H7 (cell line): Measurements from ENCODE around the gene MUC5B. TPM values are rescaled to one million over a fixed set of nuclear protein-coding genes. Genes with fewer than 3 reads are reported as not detected.
"Not testable (repeated sequence)": the region's sequence is repeated elsewhere in the genome, so short reads cannot be mapped to it uniquely, and the experiment has no call there.

Source experiments
- DNase-seq: peaks from one replicate; pipeline ENCODE4 v3.0.0; 2012
- H3K27me3 ChIP-seq: 2 replicates; pipeline ENCODE4 v1.6.0; 2011; ENCODE audit warnings: mild to moderate bottlenecking, low read length; ENCODE audit not compliant: control insufficient read depth, insufficient read depth
- H3K36me3 ChIP-seq: replicated peaks from 2 replicates; pipeline ENCODE4 v1.5.1; 2011; ENCODE audit warnings: low read length; ENCODE audit not compliant: control insufficient read depth, insufficient read depth
- H3K4me3 ChIP-seq: 2 replicates; pipeline ENCODE4 v1.5.1; 2011; ENCODE audit warnings: low read depth, mild to moderate bottlenecking, control low read depth, low read length, moderate library complexity; ENCODE audit not compliant: insufficient read depth
- total RNA-seq: library from RNA; depleted of rRNA; stranded (reverse); fragments of >200 nt; shearing (Covaris generic); gene quantifications from 2 replicates; pipeline ENCODE4 v1.2.3, GENCODE V29; 2014

Gene MUC5B
- total RNA-seq, 1 experiment from 2014 or later: under 0.01 TPM

DNA sequence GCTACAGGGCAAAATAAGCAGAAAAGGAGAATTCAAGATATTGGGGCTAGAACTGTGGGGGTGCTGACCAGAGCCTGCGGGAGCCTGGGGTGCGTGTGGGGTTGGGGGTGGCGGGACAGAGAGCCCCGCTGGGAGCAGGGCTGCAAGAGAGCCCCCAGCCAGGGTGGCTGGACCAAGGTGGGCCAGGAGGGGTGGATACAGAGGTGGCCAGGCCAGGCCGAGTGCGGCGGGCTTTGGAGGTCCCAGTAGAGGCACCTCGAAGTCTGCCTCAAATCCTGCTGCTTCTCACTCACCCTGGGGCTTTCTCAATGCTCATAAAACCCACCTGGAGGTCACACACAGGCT lies 16.9 kb upstream of the MUC5B start:
- Histone ChIP-seq H3K27me3 (no peaks in the 10 kb centered on the region), H3K36me3 (no peaks in the 10 kb centered on the region), H3K4me3 (no peak overlapping the region)
- DNase-seq: peak; percentile 39

DNA sequence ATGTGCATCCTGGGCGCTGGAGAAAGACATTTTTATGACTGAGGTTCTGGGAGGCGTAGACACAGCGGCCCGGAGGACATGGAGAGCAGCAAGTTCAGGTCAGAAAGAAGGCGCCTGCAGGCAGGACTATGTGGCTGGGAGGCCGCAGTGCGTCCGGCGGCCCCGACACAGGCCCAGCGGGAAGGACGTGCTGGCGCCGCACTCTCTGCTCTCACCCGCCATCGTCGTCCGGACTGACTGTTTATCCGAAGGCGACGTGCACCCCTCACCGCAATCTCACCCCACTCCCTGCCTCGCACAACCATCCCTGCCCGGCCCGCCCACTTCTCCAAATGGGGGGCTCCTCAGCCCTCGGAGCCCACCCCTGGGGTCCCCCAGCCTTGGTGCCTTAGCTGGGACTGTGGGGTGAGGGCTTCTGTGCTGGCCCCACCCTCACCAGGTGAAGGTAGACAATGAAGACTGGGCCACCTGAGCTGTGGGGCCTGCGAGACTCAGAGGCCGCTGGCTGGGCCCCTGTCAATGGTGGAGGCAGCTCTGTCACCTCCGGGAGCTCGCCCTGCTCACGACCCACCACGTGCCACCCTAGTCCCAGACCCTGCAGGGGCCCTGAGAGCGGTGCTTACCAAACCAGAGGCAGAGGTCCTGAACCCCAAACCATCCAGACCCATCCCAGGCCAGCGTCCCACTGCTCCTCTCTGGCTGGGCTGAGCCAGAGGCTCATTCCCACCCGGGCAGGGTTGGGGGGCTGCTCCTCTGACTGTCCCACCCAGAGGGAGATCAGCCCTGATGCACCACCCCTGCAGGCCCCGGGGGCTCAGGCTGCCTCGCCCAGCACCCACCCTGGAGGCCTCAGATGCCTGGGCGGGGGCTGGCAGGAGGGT lies 16.2 kb upstream of the MUC5B start:
- peak; percentile 34 for DNase-seq

DNA sequence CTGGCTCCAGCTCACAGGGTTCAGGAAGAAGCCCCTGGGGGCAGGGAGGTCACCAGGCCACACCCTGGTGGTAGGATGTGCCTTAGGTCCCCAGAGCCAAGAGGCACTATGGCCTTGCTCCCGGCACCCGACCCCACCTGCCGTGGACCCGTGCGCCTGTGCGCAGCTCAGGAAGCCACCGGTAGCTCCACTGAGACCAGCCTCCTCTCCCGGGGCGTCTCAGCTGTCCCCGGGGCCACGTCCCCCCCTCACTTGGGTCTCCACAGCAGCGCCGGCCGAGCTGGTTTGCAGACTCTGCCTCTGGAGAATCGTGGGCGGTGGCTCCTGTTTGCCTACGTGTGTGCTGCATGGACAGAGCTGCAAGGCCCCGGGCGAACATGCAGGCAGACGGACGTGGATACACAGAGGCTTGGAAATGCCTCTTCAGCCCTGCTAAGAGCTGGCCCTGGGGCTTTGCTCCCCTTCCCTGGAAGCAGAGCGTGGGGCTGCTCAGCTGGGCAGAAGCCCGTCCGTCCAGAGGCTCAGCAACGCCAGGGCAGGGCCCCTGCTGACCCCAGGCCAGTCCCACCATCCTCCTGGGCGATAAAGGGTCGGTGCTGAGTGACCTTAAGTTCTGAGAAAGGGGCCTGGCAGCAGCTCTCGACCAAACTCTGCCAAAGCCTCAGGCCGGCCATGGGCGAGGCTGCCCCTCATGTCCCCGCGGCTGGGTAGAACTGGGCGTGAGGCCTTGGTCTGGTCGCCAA lies 15.3 kb upstream of the MUC5B start:
- Histone ChIP-seq H3K27me3 (no peaks in the 10 kb centered on the region), H3K4me3 (no peak overlapping the region), H3K36me3 (no peaks in the 10 kb centered on the region)
- DNase-seq: peak; percentile 41

More for the DNA sequence above, 16.2 kb upstream of the MUC5B start:
- H3K4me3 ChIP-seq: no peak overlapping the region
- H3K27me3 ChIP-seq: no peaks in the 10 kb centered on the region
- H3K36me3 ChIP-seq: no peaks in the 10 kb centered on the region

DNA sequence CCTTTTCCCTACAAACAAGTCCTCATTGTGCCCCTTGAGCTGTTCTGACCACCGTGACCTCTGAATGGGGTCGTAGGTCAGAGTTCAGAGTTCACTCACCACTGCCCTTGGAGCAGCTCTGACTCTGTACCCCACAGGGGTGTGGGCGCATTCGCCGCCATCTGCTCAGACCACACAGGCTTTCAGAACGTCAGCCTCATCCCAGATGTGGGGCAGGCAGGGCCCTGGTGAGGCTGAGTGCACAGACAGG lies 14.8 kb upstream of the MUC5B start:
- Histone ChIP-seq H3K4me3 (no peak overlapping the region), H3K27me3 (no peaks in the 10 kb centered on the region), H3K36me3 (no peaks in the 10 kb centered on the region)
- DNase-seq: no peak

DNA sequence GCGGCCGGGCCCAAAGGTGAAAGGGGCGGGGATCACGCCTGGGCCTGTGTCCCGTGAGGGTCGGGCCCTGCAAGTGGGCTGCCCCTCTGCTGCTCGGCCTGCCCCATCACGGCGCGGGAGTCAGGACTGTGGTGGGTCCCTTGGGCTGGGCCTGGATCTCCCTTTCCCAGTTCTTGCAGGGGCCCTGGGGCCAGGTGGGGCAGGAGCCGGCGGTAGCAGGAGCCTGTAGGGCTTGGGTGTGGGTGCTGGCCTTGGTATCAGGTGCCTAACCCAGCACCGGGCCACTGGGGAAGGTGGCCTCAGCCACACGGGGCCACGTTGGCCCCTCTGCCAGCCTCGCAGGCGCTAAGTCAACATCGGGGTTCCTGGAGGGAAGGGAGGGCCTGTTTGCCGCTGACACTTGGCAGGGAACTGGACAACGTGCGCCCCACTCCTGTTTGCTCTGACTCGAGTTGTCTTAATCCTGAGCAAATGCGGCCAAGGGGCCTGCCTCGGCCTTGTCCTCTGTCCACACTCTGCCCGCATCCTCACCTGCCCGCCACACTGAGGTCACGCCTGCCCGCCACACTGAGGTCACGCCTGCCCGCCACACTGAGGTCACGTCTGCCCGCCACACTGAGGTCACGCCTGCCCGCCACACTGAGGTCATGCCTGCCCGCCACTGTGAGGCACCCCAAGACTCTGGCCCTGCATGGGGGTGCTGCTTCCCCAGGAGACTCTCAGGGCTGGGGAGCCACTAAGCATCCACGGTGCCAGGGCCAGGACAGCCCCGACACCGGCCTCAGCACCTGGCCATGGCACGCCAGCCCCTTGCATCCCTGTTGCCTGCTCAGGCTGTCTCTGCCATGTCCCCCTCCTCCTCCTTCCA lies 14.2 kb upstream of the MUC5B start:
- DNase-seq: peak; percentile 41
- Histone ChIP-seq H3K4me3 (no peak overlapping the region), H3K27me3 (no peaks in the 10 kb centered on the region), H3K36me3 (no peaks in the 10 kb centered on the region)

DNA sequence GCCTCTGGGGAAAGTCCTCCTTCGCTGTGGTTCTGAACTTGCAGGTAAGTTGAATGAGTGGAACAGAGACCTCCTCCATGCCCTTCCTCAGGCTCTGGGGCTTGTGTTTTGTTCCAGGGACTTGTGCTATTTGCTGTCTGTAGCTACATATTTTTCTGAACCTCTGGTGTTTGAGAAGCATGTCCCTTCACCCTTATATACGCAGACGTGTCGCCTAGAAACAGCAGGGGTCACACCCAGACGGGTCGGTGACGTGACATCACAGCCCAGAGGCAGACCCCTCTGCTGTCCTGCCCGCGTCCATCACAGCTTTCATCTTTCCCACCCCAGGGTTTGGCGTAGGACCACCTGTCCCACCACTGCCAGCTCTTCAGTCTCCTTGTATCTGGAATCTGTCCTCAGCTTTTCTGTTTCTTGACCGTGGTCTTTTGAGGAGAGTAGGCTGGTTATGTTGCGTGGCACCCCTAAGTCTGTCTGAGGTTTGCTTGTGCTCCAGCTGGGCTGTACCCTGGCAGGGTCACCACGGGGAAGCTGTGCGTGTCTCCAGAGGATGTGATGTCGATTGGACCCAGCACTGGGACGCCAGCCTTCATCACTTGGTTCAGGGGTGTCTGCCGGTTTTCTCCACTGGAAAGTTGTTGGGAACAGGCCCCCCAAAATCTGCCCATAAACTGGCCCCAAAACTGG lies 13.4 kb upstream of the MUC5B start:
- H3K36me3 ChIP-seq: no peaks in the 10 kb centered on the region
- no peak for DNase-seq
- H3K4me3 ChIP-seq: no peak overlapping the region
- no peaks in the 10 kb centered on the region for H3K27me3 ChIP-seq

DNA sequence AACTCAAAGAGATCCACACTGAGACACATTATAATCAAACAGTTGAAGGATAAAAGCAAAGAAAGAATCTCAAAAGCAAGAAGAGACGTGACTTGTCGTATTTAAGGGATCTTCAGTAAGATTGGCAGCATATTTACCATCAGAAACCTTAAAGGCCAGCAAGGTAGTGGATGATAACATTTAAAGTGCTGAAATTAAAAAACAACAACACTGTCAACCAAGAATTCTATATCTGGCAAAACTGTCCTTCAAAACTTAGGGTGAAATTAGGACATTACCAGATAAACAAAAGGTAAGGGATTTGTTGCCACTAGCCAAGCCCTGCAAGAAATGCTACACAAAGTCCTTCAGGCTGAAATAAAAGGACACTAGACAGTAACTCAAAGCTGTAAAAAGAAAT lies 11.0 kb upstream of the MUC5B start:
- H3K36me3 ChIP-seq: no peaks in the 10 kb centered on the region
- no peaks in the 10 kb centered on the region for H3K27me3 ChIP-seq
- no peak overlapping the region for H3K4me3 ChIP-seq
- no peak for DNase-seq

DNA sequence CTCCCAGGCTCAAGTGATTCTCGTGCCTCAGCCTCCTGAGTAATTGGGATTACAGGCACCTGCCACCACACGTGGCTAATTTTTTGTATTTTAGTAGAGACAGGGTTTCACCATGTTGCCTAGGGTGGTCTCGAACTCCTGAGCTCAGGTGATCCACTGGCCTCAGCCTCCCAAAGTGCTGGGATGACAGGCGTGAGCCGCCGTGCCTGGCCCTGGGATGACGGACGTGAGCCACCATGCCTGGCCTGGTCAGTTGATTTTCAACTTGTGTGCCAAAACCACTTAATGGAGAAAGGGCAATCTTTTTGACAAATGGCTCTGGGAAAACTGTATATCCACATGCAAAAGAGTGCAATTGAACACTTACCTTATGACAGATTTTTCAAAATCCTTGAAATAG lies 7.0 kb upstream of the MUC5B start:
- not testable (repeated sequence) for H3K27me3 ChIP-seq, H3K36me3 ChIP-seq, H3K4me3 ChIP-seq, DNase-seq

DNA sequence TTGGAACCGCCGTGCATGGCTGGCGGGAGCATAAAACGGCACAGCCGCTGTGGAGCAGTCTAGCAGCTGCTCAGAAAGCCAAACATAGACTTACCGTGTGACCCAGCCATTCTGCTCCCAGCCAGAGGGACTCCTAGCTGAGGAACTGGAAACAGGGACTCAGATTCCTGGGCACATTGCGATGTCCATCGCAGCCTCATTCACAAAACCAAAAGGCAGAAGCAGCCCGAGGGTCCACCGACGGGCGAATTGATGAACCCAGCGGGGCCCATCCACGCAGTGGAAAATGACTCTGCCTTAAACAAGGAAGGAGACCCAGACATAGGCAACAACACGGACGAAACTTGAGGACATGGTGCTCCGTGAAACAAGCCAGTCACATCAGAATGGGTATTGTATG lies 5.7 kb upstream of the MUC5B start:
- H3K27me3 ChIP-seq: no peaks in the 10 kb centered on the region
- DNase-seq: peak; percentile 19
- H3K36me3 ChIP-seq: no peaks in the 10 kb centered on the region
- no peak overlapping the region for H3K4me3 ChIP-seq

DNA sequence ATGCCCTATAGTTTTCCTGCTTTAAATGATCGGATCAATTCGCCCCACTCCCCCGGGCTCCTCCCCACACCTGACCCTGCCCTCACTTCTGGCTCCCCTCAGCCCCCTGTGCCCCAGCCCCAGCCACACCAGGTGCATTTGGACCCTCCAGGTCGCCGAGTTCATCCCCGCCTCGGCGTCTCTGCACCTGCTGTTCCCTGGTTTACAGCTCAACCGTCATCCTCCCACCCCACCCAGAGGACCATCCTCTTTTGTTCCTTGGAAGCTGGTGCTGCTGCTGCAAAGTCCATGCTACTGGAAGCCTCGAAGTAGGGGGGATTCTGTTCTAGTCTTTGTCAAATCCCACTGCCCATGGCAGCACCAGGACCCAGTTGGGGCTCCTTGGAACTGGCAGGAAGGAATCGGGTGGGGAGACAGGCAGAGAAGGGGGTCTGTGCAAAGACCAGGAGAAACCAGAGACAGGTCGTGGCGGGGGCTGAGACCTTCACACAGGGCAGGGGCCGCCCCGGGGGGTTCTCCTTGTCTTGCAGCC lies 4.5 kb upstream of the MUC5B start:
- Histone ChIP-seq H3K27me3 (no peaks in the 10 kb centered on the region), H3K4me3 (no peak overlapping the region), H3K36me3 (no peaks in the 10 kb centered on the region)
- DNase-seq: peak; percentile 46

DNA sequence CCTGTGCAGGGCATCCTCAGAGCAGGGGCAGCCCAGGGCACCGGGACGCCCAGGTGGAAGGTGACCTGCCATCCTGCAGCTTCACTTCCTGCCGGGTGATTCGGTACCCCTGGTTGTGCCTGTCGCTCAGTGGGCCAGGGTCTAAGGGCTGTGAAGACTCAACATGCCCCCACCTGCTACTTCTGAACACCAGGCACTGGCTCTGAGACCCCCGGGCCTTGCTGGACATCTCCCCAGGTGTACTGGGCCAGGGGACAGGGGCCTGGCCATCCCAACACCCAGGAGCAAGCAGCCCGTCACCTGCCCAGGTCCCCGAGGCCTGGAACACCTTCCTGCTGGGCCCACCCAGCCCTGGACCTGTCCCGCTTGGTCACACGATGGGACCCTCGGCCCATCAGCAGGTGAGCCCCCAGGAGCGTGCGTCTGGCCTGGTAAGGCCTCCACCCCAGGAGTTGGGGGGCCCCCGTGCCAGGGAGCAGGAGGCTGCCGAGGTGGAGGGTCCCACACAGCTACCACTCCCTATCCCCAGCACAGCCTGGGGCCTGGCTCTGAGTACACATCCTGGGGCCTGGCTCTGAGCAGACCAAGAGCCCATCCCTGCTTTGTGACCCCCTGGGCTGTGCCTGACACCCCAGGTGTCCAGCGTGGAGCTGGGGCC lies 3.9 kb upstream of the MUC5B start:
- H3K36me3 ChIP-seq: no peaks in the 10 kb centered on the region
- DNase-seq: peak; percentile 58
- H3K4me3 ChIP-seq: no peak overlapping the region
- H3K27me3 ChIP-seq: no peaks in the 10 kb centered on the region

DNA sequence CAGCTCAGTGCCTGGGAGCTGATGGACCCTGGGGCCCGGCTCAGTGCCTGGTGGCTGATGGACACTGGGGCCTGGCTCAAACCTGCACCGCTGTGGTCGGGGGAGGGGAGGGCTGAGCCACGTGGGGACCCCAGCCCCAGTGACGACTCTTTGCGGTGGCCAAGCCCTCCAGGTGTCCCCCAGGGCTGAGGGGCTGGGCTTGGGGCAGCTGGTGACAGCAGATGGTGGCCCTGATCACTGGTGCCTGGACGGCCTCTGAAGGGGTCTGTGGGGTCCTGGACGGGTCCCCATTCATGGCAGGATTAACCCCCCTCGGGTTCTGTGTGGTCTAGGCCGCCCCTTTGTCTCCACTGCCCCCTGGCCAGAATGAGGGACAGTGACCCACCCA lies 3.4 kb upstream of the MUC5B start:
- no peaks in the 10 kb centered on the region for H3K27me3 ChIP-seq
- peak; percentile 68 for DNase-seq

DNA sequence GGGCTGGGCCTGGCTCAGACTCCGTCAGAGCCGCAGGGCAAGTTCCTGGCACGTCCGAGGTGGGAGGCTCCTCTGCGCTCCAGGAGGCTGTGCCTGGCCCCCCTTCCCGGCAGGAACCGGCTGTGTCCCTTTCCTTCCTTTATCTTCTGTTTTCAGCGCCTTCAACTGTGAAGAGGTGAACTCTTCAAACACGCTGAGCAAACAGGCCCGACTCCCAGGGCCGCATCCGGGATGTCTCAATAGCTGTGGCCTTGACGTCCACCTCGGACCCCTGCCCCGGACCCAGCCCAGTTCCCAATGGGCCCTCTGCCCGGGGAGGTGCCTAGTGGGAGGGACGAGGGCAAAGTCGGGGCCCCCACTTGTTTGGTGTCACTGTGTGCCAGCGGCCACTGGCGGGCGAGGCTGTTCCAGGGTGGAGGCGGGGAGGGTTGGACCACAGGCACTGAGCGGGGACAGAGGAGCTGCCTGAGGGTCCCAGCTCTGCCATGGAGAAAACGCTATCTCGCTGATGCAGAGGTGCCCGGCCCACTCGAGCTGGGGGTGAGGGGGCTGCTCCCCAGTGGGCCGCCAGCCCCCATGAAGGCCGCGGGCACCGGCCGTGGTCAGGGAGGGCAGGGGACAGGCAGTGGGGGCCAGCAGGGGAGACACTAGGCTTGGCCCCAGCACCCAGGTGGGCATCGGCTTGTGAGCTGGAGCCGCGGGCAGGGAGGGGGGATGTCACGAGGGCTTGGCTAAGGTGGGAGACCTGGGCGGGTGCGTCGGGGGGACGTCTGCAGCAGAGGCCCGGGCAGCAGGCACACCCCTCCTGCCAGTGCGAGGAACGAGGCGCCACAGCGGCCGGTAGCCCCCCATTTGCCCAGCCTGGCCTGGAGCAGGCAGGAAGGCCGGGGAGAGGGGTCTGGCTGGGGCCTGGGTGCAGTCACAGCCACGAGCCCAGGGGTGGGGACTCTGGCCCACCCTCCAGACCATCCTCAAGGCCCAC lies 2.7 kb upstream of the MUC5B start:
- Histone ChIP-seq H3K4me3 (no peak overlapping the region), H3K27me3 (no peaks in the 10 kb centered on the region), H3K36me3 (no peaks in the 10 kb centered on the region)
- peak; percentile 50 for DNase-seq

More for the DNA sequence above, 3.4 kb upstream of the MUC5B start:
- Histone ChIP-seq H3K36me3 (no peaks in the 10 kb centered on the region), H3K4me3 (no peak overlapping the region)
